MM.1S (cell line): ENCODE data around the gene PPP2R5C.

Source experiments
- CTCF ChIP-seq: fragments of 300-600 bp; sonication (generic); IDR thresholded peaks from 2 replicates; pipeline ENCODE4 v1.5.1; 2016; ENCODE audit warnings: antibody characterized with exemption, low read length, mixed read lengths
- EZH2 ChIP-seq: fragments of 300-600 bp; sonication (generic); optimal IDR thresholded peaks from 2 replicates; pipeline ENCODE3; 2017; ENCODE audit warnings: low read depth, mild to moderate bottlenecking, antibody characterized with exemption, low read length, mixed read lengths
- EZH2phosphoT487 ChIP-seq: fragments of 300-600 bp; sonication (generic); IDR thresholded peaks from 2 replicates; pipeline ENCODE4 v1.6.1; 2018; ENCODE audit warnings: antibody characterized with exemption, low read length

GRCh38 chr14:101796479-101796878 lies 35.0 kb downstream of the PPP2R5C start:
- no peak for TF ChIP-seq CTCF
- no peak for TF ChIP-seq EZH2phosphoT487
- TF ChIP-seq EZH2, result no peak
